H1 (cell line): ENCODE data around the gene CACNA2D4. TPM values are rescaled to one million over a fixed set of nuclear protein-coding genes. Genes with fewer than 3 reads are reported as not detected.

Experiments used
- CTCF ChIA-PET: fragments of 300-600 bp; sonication (Branson Sonifier 250); formaldehyde crosslinking; loops from one replicate; lab custom pipeline; 2021; ENCODE audit not compliant: partially characterized antibody; lab: Charles Lee
- POLR2A ChIA-PET: fragments of 300-600 bp; sonication (Branson Sonifier 250); formaldehyde crosslinking; loops from one replicate; lab custom pipeline; 2021; ENCODE audit warnings: inconsistent platforms; ENCODE audit not compliant: partially characterized antibody; lab: Charles Lee
- DNase-seq, 2 experiments: peaks; one replicate each; pipeline versions ENCODE4 v3.0.0 to v3.0.0-alpha.2; 2010 to 2022; ENCODE audit warnings: low spot score in 2 of 2, low read depth in 1 of 2, mixed read lengths in 1 of 2
- FAIRE-seq: peaks from 2 replicates; lab custom pipeline; 2011; peaks lifted over from hg19 to GRCh38; lab: Jason Lieb, UNC
- H2AFZ ChIP-seq: 2 replicates; pipeline ENCODE4 v1.8.1; 2012; ENCODE audit warnings: low read length, inconsistent platforms
- H2AK5ac ChIP-seq: 2 replicates; pipeline ENCODE4 v1.6.1; 2013; ENCODE audit warnings: low read depth, low read length
- H2BK120ac ChIP-seq: replicated peaks from 2 replicates; pipeline ENCODE3; 2013; ENCODE audit warnings: low read depth, low read length, inconsistent platforms
- H2BK12ac ChIP-seq: 2 replicates; pipeline ENCODE4 v1.6.1; 2013; ENCODE audit warnings: low read depth, low read length
- H2BK15ac ChIP-seq: 2 replicates; pipeline ENCODE4 v1.6.1; 2013; ENCODE audit warnings: low read length
- H2BK20ac ChIP-seq: 2 replicates; pipeline ENCODE4 v1.6.1; 2013; ENCODE audit warnings: low read length
- H2BK5ac ChIP-seq: 2 replicates; pipeline ENCODE4 v1.6.1; 2013; ENCODE audit warnings: low read depth, low read length
- H3K14ac ChIP-seq: 2 replicates; pipeline ENCODE4 v1.6.1; 2013; ENCODE audit warnings: inconsistent platforms; ENCODE audit not compliant: insufficient read length
- H3K18ac ChIP-seq: 2 replicates; pipeline ENCODE4 v1.6.1; 2013; ENCODE audit warnings: low read length; ENCODE audit errors: extremely low read depth
- H3K23ac ChIP-seq: 2 replicates; pipeline ENCODE4 v1.6.1; 2013; ENCODE audit warnings: inconsistent platforms; ENCODE audit not compliant: insufficient read length
- H3K23me2 ChIP-seq: 2 replicates; pipeline ENCODE4 v1.6.1; 2013; ENCODE audit warnings: low read depth, low read length
- H3K27ac ChIP-seq: 2 replicates; pipeline ENCODE4 v1.6.1; 2011; ENCODE audit warnings: low read depth, low read length, inconsistent platforms
- H3K27me3 ChIP-seq, 4 experiments: replicated peaks in 1 of 4; 1 replicate in 1 of 4; 2 replicates in 3 of 4; pipeline versions ENCODE4 v1.6.1 to v1.8.1; 2011 to 2013; ENCODE audit warnings: low read length in 3 of 4, mild to moderate bottlenecking in 3 of 4, inconsistent platforms in 2 of 4, mixed read lengths in 2 of 4, moderate library complexity in 1 of 4; ENCODE audit not compliant: control insufficient read depth in 3 of 4, insufficient read depth in 3 of 4; ENCODE audit errors: extremely low read depth in 1 of 4
- H3K36me3 ChIP-seq, 4 experiments: 2 replicates each; pipeline versions ENCODE4 v1.6.1 to v1.8.1; 2011 to 2013; ENCODE audit warnings: mild to moderate bottlenecking in 4 of 4, low read length in 3 of 4, moderate library complexity in 2 of 4, control low read depth in 1 of 4, inconsistent platforms in 1 of 4; ENCODE audit not compliant: insufficient read depth in 4 of 4, control insufficient read depth in 2 of 4
- H3K4ac ChIP-seq: replicated peaks from 2 replicates; pipeline ENCODE3; 2013; ENCODE audit warnings: low read length, low read depth, mixed read lengths, inconsistent platforms; ENCODE audit not compliant: insufficient read length
- H3K4me1 ChIP-seq, 4 experiments: replicated peaks in 1 of 4; 1 replicate in 1 of 4; 2 replicates in 3 of 4; pipeline versions ENCODE4 v1.6.1 to v1.8.1; 2011 to 2013; ENCODE audit warnings: low read length in 3 of 4, inconsistent platforms in 2 of 4, mixed read lengths in 1 of 4; ENCODE audit not compliant: insufficient read depth in 4 of 4, control insufficient read depth in 3 of 4
- H3K4me2 ChIP-seq, 2 experiments: 2 replicates each; pipeline versions ENCODE4 v1.6.1 to v1.8.1; 2011 to 2013; ENCODE audit warnings: low read depth in 2 of 2, low read length in 2 of 2, control low read depth in 1 of 2, inconsistent platforms in 1 of 2, mild to moderate bottlenecking in 1 of 2; ENCODE audit not compliant: insufficient read depth in 1 of 2
- H3K4me3 ChIP-seq, 4 experiments: fragments of 200-600, 300-600 bp in 1 of 4; sonication (generic), shearing (Covaris generic), sonication (Bioruptor Twin) in 1 of 4; 2 replicates each; pipeline versions ENCODE4 v1.5.1 to v1.8.1; 2011 to 2016; ENCODE audit warnings: low read length in 4 of 4, low read depth in 3 of 4, control low read depth in 2 of 4, inconsistent platforms in 2 of 4, mild to moderate bottlenecking in 2 of 4, mixed read lengths in 1 of 4, moderate library complexity in 1 of 4; ENCODE audit not compliant: insufficient read depth in 2 of 4; ENCODE audit errors: extremely low read depth in 1 of 4
- H3K56ac ChIP-seq: replicated peaks from 2 replicates; pipeline ENCODE3; 2013; ENCODE audit warnings: low read depth, mild to moderate bottlenecking, mixed read lengths, low read length, inconsistent platforms; ENCODE audit not compliant: insufficient read length
- H3K79me1 ChIP-seq: 2 replicates; pipeline ENCODE4 v1.6.1; 2013; ENCODE audit warnings: low read depth, low read length, control low read depth
- H3K79me2 ChIP-seq, 2 experiments: 2 replicates each; pipeline versions ENCODE4 v1.6.1 to v1.8.1; 2012 to 2013; ENCODE audit warnings: low read length in 2 of 2, mild to moderate bottlenecking in 2 of 2, inconsistent platforms in 1 of 2; ENCODE audit not compliant: insufficient read depth in 2 of 2, control insufficient read depth in 1 of 2
- H3K9ac ChIP-seq, 4 experiments: replicated peaks in 1 of 4; 1 replicate in 1 of 4; 2 replicates in 3 of 4; pipeline versions ENCODE4 v1.6.1 to v1.8.1; 2011 to 2013; ENCODE audit warnings: low read depth in 3 of 4, low read length in 3 of 4, control low read depth in 2 of 4, mild to moderate bottlenecking in 2 of 4, moderate library complexity in 2 of 4, inconsistent platforms in 1 of 4; ENCODE audit errors: extremely low read depth in 1 of 4
- H3K9me3 ChIP-seq, 2 experiments: 2 replicates each; pipeline versions ENCODE4 v1.6.1 to v1.8.1; 2012 to 2013; ENCODE audit warnings: mild to moderate bottlenecking in 2 of 2, moderate library complexity in 2 of 2, control low read depth in 1 of 2, inconsistent platforms in 1 of 2, low read depth in 1 of 2, low read length in 1 of 2, mixed read lengths in 1 of 2; ENCODE audit not compliant: insufficient read depth in 2 of 2
- H4K20me1 ChIP-seq, 2 experiments: replicated peaks in 1 of 2; 2 replicates each; pipeline versions ENCODE3 to v1.8.1; 2011 to 2013; ENCODE audit warnings: inconsistent platforms in 2 of 2, low read length in 2 of 2, mild to moderate bottlenecking in 1 of 2; ENCODE audit not compliant: insufficient read depth in 2 of 2, control insufficient read depth in 1 of 2
- H4K5ac ChIP-seq: 2 replicates; pipeline ENCODE4 v1.6.1; 2013; ENCODE audit warnings: low read length, low read depth, mixed read lengths, inconsistent platforms; ENCODE audit not compliant: insufficient read length
- H4K8ac ChIP-seq: 2 replicates; pipeline ENCODE4 v1.8.0; 2013; ENCODE audit warnings: mild to moderate bottlenecking, moderate library complexity, low read length, inconsistent platforms; ENCODE audit not compliant: insufficient read depth; ENCODE audit errors: extremely low read depth
- H4K91ac ChIP-seq: replicated peaks from 2 replicates; pipeline ENCODE3; 2013; ENCODE audit warnings: low read length, mixed read lengths, inconsistent platforms; ENCODE audit not compliant: insufficient read length
- HDAC6 ChIP-seq: IDR thresholded peaks from one replicate; pipeline ENCODE4 v1.7.1; 2012; ENCODE audit warnings: low read depth, mild to moderate bottlenecking, inconsistent platforms, low read length, moderate library complexity
- MAX ChIP-seq: IDR thresholded peaks from 2 replicates; pipeline ENCODE4 v1.6.1; 2012; ENCODE audit warnings: inconsistent platforms
- NRF1 ChIP-seq: IDR thresholded peaks from 2 replicates; pipeline ENCODE4 v1.6.1; 2011; ENCODE audit warnings: mild to moderate bottlenecking, low read depth, low read length, improper control_type of control experiment
- RFX5 ChIP-seq: IDR thresholded peaks from 2 replicates; pipeline ENCODE4 v1.6.1; 2011; ENCODE audit warnings: low read depth, low read length, improper control_type of control experiment, borderline replicate concordance
- WGBS, 2 experiments: shearing (Covaris generic) in 1 of 2; methylation state at CpG; one replicate each; pipeline versions ENCODE4 v1.1.6 to v1.1.7; 2013 to 2015; ENCODE audit warnings: low lambda C conversion rate in 2 of 2, mixed read lengths in 2 of 2, inconsistent platforms in 1 of 2, low coverage in 1 of 2, missing lambda C conversion rate in 1 of 2; ENCODE audit not compliant: insufficient replicate concordance in 2 of 2, insufficient coverage in 1 of 2, insufficient read length in 1 of 2; ENCODE audit errors: extremely low coverage in 1 of 2, missing lambda C conversion rate in 1 of 2; 5-methylcytosine and 5-hydroxymethylcytosine counted together
- polyA plus RNA-seq, 7 experiments: library from polyadenylated mRNA; depleted of rRNA in 3 of 7; stranded (reverse) in 5 of 7; unstranded in 2 of 7; fragments of >200 nt in 5 of 7; fragments of 200-250 nt in 2 of 7; gene quantifications; 1 replicate in 5 of 7; 2 replicates in 1 of 7; 4 replicates in 1 of 7; pipeline versions ENCODE4 v1.2.1 to v1.2.3, GENCODE V29; 2011 to 2013; ENCODE audit warnings: missing spikeins in 2 of 7, mixed read lengths in 2 of 7
- total RNA-seq: library from RNA; stranded (reverse); fragmentation: NEBNext Ultra II Directional; extraction: Animal tissue kit (Norgen Biotek cat#: 25700); gene quantifications from 2 replicates; pipeline ENCODE4 v1.2.1, GENCODE V29; 2021

Gene CACNA2D4
- total and polyA plus RNA-seq, 2 of the 8 experiments (the other 6 are each of a cell fraction or from before 2014, with no cell fraction given), result 0.44 to 0.88 TPM

- Histone ChIP-seq H3K27me3 (no peaks in the 10 kb centered on the region), H4K91ac (no peak overlapping the region), H3K14ac (no peak overlapping the region), H3K23ac (no peak overlapping the region), H2BK12ac (no peak overlapping the region), H3K4me3 (no peak overlapping the region), H3K79me2 (no peaks in the 10 kb centered on the region), H3K23me2 (no peaks in the 10 kb centered on the region), H3K27ac (no peak overlapping the region), H3K36me3 (no peaks in the 10 kb centered on the region), H2BK120ac (no peak overlapping the region), H3K4me1 (peaks cover 0 to 10% (median 4%) of the 10 kb centered on the region in 4 experiments; a peak in 5 of 7 replicates), H3K18ac (no peak overlapping the region), H3K79me1 (no peaks in the 10 kb centered on the region), H3K4me2 (no peak overlapping the region), H2AK5ac (no peak overlapping the region), H3K56ac (no peak overlapping the region), H2AFZ (no peak overlapping the region), H2BK5ac (no peak overlapping the region), H3K4ac (no peak overlapping the region), H3K9ac (no peak overlapping the region), H3K9me3 (no peaks in the 10 kb centered on the region), H4K8ac (no peak overlapping the region), H4K20me1 (no peaks in the 10 kb centered on the region), H4K5ac (no peak overlapping the region), H2BK15ac (no peak overlapping the region), H2BK20ac (no peak overlapping the region)
- 91% methylated on average over 14 of the region's 15 CpGs; no CpG with 5 or more reads in 1 of the 2 experiments for WGBS, 2 experiments
- no peak for TF ChIP-seq RFX5
- TF ChIP-seq NRF1, result no peak
- TF ChIP-seq HDAC6, result no peak
- no peak for TF ChIP-seq MAX
- CTCF ChIA-PET, result interaction anchor here (0.5 to 3.0 kb wide), 6 partner anchors 8 to 820 kb away, joined by 4 to 16 read pairs (median 7); no protein-coding TSS in a partner anchor
- FAIRE-seq (no peak), DNase-seq (no peak)
- POLR2A ChIA-PET, result no interaction called here
These were observed 79.5 kb downstream of the CACNA2D4 start for GRCh38 chr12:1838994-1839365.
